HepG2 (cell line): ENCODE data around the gene CISD3. TPM values are rescaled to one million over a fixed set of nuclear protein-coding genes. Genes with fewer than 3 reads are reported as not detected.
A peak's percentile ranks its signal among the peaks of the same experiment; 100 is the strongest.

Experiments
- CBX1 ChIP-seq: IDR thresholded peaks from one replicate; pipeline ENCODE4 v1.6.1; 2016; ENCODE audit warnings: antibody characterized with exemption, low read depth
- MBD4 ChIP-seq: IDR thresholded peaks from 2 replicates; pipeline ENCODE4 v1.6.1; 2012; ENCODE audit warnings: low read length, inconsistent platforms, borderline replicate concordance
- MED8 ChIP-seq: sonication (generic); formaldehyde crosslinking; IDR thresholded peaks from 2 replicates; pipeline ENCODE4 v1.8.1; 2023; ENCODE audit warnings: mild to moderate bottlenecking, missing genetic modification reagents; ENCODE audit not compliant: insufficient replicate concordance
- MEF2D ChIP-seq: sonication (generic); formaldehyde crosslinking; IDR thresholded peaks from 2 replicates; pipeline ENCODE4 v1.5.1; 2020; ENCODE audit warnings: mild to moderate bottlenecking, missing genetic modification reagents
- NR2F1 ChIP-seq, 2 experiments: fragments of 450-650 bp in 1 of 2; formaldehyde crosslinking in 1 of 2; IDR thresholded peaks; 2 replicates each; pipeline versions ENCODE4 v1.5.0 to v1.6.1; 2016 to 2020; ENCODE audit warnings: mild to moderate bottlenecking in 1 of 2, missing compliant biosample characterization in 1 of 2, missing genetic modification reagents in 1 of 2, moderate library complexity in 1 of 2
- PAX8 ChIP-seq: sonication (generic); formaldehyde crosslinking; IDR thresholded peaks from 2 replicates; pipeline ENCODE4 v1.8.0; 2022; ENCODE audit warnings: mild to moderate bottlenecking, missing genetic modification reagents, borderline replicate concordance
- PHF5A ChIP-seq: IDR thresholded peaks from one replicate; pipeline ENCODE4 v1.6.1; 2018; ENCODE audit warnings: low read depth, missing genetic modification reagents; ENCODE audit not compliant: unreplicated experiment
- SIX1 ChIP-seq: sonication (generic); formaldehyde crosslinking; IDR thresholded peaks from 2 replicates; pipeline ENCODE4 v1.4.0; 2020; ENCODE audit warnings: missing genetic modification reagents, borderline replicate concordance
- ZFX ChIP-seq: sonication (generic); formaldehyde crosslinking; IDR thresholded peaks from 2 replicates; pipeline ENCODE4 v1.4.0; 2020; ENCODE audit warnings: mild to moderate bottlenecking, low read depth, missing genetic modification reagents, moderate library complexity
- ZNF670 ChIP-seq: sonication (generic); formaldehyde crosslinking; IDR thresholded peaks from 2 replicates; pipeline ENCODE4 v1.8.0; 2022; ENCODE audit warnings: mild to moderate bottlenecking, missing genetic modification reagents, borderline replicate concordance
- ZSCAN9 ChIP-seq: IDR thresholded peaks from 2 replicates; pipeline ENCODE4 v1.6.1; 2016; ENCODE audit warnings: borderline replicate concordance
- polyA plus RNA-seq, 8 experiments: library from polyadenylated mRNA; depleted of rRNA in 3 of 8; stranded (reverse) in 7 of 8; unstranded in 1 of 8; fragments of >200 nt; fragmentation: Illumina TruSeq in 4 of 8; extraction: Trizol in 4 of 8; gene quantifications; 2 replicates each; pipeline versions ENCODE4 v1.2.1 to v1.2.3, GENCODE V29; 2011 to 2016; ENCODE audit warnings: low read depth in 4 of 8, missing spikeins in 1 of 8, mixed read lengths in 1 of 8; ENCODE audit not compliant: insufficient read depth in 1 of 8
- total RNA-seq, 5 experiments: library from RNA; depleted of rRNA; stranded (reverse); fragments of >200 nt; fragmentation: Illumina TruSeq; extraction: Trizol; gene quantifications; 2 replicates each; pipeline ENCODE4 v1.2.3, GENCODE V29; 2016; ENCODE audit warnings: low read depth in 1 of 5
- TF ChIP-seq, protein P1 (sequence below): sonication (generic); formaldehyde crosslinking; IDR thresholded peaks from 2 replicates; pipeline ENCODE4 v1.5.0; 2020; ENCODE audit warnings: missing genetic modification reagents
- TF ChIP-seq, protein P2 (sequence below): sonication (generic); formaldehyde crosslinking; IDR thresholded peaks from 2 replicates; pipeline ENCODE4 v1.8.0; 2022; ENCODE audit warnings: missing genetic modification reagents, low read depth, mild to moderate bottlenecking, borderline replicate concordance
- TF ChIP-seq, protein P3 (sequence below): sonication (generic); formaldehyde crosslinking; IDR thresholded peaks from 2 replicates; pipeline ENCODE4 v1.9.0; 2022; ENCODE audit warnings: missing genetic modification reagents, mild to moderate bottlenecking, borderline replicate concordance
- TF ChIP-seq, protein P4 (sequence below): sonication (generic); formaldehyde crosslinking; IDR thresholded peaks from 2 replicates; pipeline ENCODE4 v1.5.0; 2020; ENCODE audit warnings: missing genetic modification reagents
- TF ChIP-seq, protein P5 (sequence below): sonication (generic); formaldehyde crosslinking; conservative IDR thresholded peaks from 2 replicates; pipeline ENCODE4 v1.5.0; 2020; ENCODE audit warnings: missing genetic modification reagents
- TF ChIP-seq, protein P6 (sequence below): sonication (generic); formaldehyde crosslinking; IDR thresholded peaks from 2 replicates; pipeline ENCODE4 v1.4.0; 2020; ENCODE audit warnings: missing genetic modification reagents, borderline replicate concordance

Gene CISD3
- total and polyA plus RNA-seq, 2 of the 13 experiments (the other 11 are each of a cell fraction or from before 2014, with no cell fraction given), result 30.0 to 34.1 TPM

DNA sequence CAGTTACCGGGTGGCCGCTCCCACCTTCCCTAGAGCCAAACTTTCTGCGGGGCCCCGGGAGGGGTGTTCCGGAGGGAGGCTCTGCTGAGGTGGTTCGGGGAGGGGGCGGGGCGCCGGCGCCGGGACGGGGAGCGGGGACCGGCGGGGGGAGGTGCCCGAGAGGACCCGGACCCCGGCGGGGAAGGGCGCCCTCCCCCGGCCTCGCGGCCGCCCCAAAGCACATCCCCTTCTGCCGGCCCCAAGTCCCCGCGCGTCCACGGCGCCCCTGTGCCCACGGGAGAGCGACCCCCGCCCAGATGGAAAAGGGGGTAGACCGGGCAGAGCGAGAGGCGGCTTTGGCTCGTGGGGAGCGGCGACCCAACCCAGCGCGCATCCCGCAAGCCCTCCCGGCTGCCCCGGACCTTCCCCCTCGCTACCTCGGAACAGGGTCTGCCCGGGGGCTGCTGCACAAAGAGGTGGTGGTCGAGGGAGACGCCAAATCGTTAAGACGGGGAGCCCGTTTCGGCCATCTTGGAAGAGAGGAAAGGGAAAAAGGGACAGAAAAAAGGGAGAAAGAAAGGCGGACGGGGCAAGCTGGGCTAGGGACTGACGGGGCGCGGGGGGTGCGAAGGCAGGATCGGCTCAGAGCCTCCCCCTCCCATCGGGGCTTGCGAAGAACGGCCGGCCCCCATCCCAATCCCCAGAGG lies 17.5 kb downstream of the CISD3 start (continued):
- TF ChIP-seq, protein P1, sequence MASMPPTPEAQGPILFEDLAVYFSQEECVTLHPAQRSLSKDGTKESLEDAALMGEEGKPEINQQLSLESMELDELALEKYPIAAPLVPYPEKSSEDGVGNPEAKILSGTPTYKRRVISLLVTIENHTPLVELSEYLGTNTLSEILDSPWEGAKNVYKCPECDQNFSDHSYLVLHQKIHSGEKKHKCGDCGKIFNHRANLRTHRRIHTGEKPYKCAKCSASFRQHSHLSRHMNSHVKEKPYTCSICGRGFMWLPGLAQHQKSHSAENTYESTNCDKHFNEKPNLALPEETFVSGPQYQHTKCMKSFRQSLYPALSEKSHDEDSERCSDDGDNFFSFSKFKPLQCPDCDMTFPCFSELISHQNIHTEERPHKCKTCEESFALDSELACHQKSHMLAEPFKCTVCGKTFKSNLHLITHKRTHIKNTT (CRISPR knock-in tag), result no peak
- TF ChIP-seq SIX1 (CRISPR knock-in tag), result no peak
- no peak for TF ChIP-seq PHF5A (CRISPR knock-in tag)
- no peak for TF ChIP-seq PAX8 (CRISPR knock-in tag)
- TF ChIP-seq, protein P2, sequence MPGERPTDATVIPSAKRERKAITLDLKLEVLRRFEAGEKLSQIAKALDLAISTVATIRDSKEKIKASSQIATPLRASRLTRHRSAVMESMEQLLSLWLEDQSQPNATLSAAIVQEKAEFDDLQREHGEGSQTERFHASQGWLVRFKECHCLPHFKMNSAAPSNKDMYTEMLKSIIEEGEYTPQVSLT, result no peak
- TF ChIP-seq MED8, result no peak
- TF ChIP-seq ZSCAN9, result no peak
- TF ChIP-seq, protein P3, sequence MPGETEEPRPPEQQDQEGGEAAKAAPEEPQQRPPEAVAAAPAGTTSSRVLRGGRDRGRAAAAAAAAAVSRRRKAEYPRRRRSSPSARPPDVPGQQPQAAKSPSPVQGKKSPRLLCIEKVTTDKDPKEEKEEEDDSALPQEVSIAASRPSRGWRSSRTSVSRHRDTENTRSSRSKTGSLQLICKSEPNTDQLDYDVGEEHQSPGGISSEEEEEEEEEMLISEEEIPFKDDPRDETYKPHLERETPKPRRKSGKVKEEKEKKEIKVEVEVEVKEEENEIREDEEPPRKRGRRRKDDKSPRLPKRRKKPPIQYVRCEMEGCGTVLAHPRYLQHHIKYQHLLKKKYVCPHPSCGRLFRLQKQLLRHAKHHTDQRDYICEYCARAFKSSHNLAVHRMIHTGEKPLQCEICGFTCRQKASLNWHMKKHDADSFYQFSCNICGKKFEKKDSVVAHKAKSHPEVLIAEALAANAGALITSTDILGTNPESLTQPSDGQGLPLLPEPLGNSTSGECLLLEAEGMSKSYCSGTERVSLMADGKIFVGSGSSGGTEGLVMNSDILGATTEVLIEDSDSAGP, result no peak
- TF ChIP-seq ZFX (CRISPR knock-in tag), result 0 out of 2 replicates have a peak, but pooled peaks have one; percentile 10
- TF ChIP-seq, protein P4, sequence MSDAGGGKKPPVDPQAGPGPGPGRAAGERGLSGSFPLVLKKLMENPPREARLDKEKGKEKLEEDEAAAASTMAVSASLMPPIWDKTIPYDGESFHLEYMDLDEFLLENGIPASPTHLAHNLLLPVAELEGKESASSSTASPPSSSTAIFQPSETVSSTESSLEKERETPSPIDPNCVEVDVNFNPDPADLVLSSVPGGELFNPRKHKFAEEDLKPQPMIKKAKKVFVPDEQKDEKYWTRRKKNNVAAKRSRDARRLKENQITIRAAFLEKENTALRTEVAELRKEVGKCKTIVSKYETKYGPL (CRISPR knock-in tag), result no peak
- TF ChIP-seq, protein P5, sequence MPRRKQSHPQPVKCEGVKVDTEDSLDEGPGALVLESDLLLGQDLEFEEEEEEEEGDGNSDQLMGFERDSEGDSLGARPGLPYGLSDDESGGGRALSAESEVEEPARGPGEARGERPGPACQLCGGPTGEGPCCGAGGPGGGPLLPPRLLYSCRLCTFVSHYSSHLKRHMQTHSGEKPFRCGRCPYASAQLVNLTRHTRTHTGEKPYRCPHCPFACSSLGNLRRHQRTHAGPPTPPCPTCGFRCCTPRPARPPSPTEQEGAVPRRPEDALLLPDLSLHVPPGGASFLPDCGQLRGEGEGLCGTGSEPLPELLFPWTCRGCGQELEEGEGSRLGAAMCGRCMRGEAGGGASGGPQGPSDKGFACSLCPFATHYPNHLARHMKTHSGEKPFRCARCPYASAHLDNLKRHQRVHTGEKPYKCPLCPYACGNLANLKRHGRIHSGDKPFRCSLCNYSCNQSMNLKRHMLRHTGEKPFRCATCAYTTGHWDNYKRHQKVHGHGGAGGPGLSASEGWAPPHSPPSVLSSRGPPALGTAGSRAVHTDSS (CRISPR knock-in tag), result no peak
- no peak for TF ChIP-seq CBX1
- no peak for TF ChIP-seq MBD4
- no peak for TF ChIP-seq ZNF670 (CRISPR knock-in tag)
- peak; percentile 44; the same call in 1 of the 2 replicates for TF ChIP-seq MEF2D (CRISPR knock-in tag)
- TF ChIP-seq, protein P6, sequence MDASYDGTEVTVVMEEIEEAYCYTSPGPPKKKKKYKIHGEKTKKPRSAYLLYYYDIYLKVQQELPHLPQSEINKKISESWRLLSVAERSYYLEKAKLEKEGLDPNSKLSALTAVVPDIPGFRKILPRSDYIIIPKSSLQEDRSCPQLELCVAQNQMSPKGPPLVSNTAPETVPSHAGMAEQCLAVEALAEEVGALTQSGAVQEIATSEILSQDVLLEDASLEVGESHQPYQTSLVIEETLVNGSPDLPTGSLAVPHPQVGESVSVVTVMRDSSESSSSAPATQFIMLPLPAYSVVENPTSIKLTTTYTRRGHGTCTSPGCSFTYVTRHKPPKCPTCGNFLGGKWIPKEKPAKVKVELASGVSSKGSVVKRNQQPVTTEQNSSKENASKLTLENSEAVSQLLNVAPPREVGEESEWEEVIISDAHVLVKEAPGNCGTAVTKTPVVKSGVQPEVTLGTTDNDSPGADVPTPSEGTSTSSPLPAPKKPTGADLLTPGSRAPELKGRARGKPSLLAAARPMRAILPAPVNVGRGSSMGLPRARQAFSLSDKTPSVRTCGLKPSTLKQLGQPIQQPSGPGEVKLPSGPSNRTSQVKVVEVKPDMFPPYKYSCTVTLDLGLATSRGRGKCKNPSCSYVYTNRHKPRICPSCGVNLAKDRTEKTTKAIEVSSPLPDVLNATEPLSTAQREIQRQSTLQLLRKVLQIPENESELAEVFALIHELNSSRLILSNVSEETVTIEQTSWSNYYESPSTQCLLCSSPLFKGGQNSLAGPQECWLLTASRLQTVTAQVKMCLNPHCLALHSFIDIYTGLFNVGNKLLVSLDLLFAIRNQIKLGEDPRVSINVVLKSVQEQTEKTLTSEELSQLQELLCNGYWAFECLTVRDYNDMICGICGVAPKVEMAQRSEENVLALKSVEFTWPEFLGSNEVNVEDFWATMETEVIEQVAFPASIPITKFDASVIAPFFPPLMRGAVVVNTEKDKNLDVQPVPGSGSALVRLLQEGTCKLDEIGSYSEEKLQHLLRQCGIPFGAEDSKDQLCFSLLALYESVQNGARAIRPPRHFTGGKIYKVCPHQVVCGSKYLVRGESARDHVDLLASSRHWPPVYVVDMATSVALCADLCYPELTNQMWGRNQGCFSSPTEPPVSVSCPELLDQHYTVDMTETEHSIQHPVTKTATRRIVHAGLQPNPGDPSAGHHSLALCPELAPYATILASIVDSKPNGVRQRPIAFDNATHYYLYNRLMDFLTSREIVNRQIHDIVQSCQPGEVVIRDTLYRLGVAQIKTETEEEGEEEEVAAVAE (CRISPR knock-in tag), result no peak
- no peak for TF ChIP-seq NR2F1 (CRISPR knock-in tag; IDR thresholded peaks at IDR 0.05)
